ENCODE results near the gene POLG. TPM values are rescaled to one million over a fixed set of nuclear protein-coding genes. Genes with fewer than 3 reads are reported as not detected.

POLG gene
- total RNA-seq, 1 experiment from 2014 or later = 83.5 TPM

- POLR2A ChIA-PET (ENCODE audit: unreplicated experiment) = no interaction called here
- no peaks in the 10 kb centered on the region for H3K27me3 ChIP-seq (ENCODE audit: low read length)
- peaks cover 50% of the 10 kb centered on the region for H3K79me2 ChIP-seq (ENCODE audit: low read length)
- H2AFZ ChIP-seq (ENCODE audit: low read length) = no peak overlapping the region
- H3K36me3 ChIP-seq (ENCODE audit: low read depth, low read length) = peaks cover 74% of the 10 kb centered on the region
- no TSS peak for BruUV-seq (replicated peaks)
- H3K4me3 ChIP-seq (ENCODE audit: low read length) = no peak overlapping the region
- CTCF ChIA-PET = no interaction called here
- no peak overlapping the region for H3K9ac ChIP-seq (ENCODE audit: low read length)
- no peaks in the 10 kb centered on the region for H3K9me2 ChIP-seq (replicated peaks; ENCODE audit: low read length)
- peaks cover 48% of the 10 kb centered on the region for H4K20me1 ChIP-seq (ENCODE audit: low read length)
- H3K9me3 ChIP-seq (ENCODE audit: low read length) = no peaks in the 10 kb centered on the region
- DNase-seq = no peak
- H3F3A ChIP-seq (ENCODE audit: low read length, unreplicated experiment) = no peaks in the 10 kb centered on the region
- H3K27ac ChIP-seq (ENCODE audit: low read length) = no peak overlapping the region
- no peak overlapping the region for H3K4me2 ChIP-seq (ENCODE audit: low read length)
- ATAC-seq = no peak
- intact Hi-C loops (cut with micrococcal nuclease) = no loop called here
- TF ChIP-seq EZH2 (IDR thresholded peaks at IDR 0.05; ENCODE audit: low read length, unreplicated experiment) (no peak), CTCF (conservative IDR thresholded peaks at IDR 0.05; ENCODE audit: low read depth, low read length) (no peak), EZH2phosphoT487 (IDR thresholded peaks at IDR 0.05; ENCODE audit: borderline replicate concordance, low read length) (no peak)
- peaks cover 21% of the 10 kb centered on the region; the same call in 1 of the 2 replicates for H3K4me1 ChIP-seq (ENCODE audit: insufficient read depth, low read length)
These were observed 6.0 kb downstream of the POLG start for GRCh38 chr15:89328398-89329254.

GRCh38 chr15:89327113-89327512, 7.5 kb downstream of the POLG start:
- peaks cover 35% of the 10 kb centered on the region for H3K79me2 ChIP-seq (ENCODE audit: low read length)
- BruUV-seq (replicated peaks) = no TSS peak
- no peak overlapping the region for H3K9ac ChIP-seq (ENCODE audit: low read length)
- no peak overlapping the region for H3K4me2 ChIP-seq (ENCODE audit: low read length)
- no peaks in the 10 kb centered on the region for H3K9me3 ChIP-seq (ENCODE audit: low read length)
- H3K27ac ChIP-seq (ENCODE audit: low read length) = no peak overlapping the region
- peaks cover 36% of the 10 kb centered on the region for H4K20me1 ChIP-seq (ENCODE audit: low read length)
- no peaks in the 10 kb centered on the region for H3K9me2 ChIP-seq (replicated peaks; ENCODE audit: low read length)
- no peak overlapping the region for H3K4me3 ChIP-seq (ENCODE audit: low read length)
- intact Hi-C loops (cut with micrococcal nuclease) = no loop called here
- ChIA-PET POLR2A (ENCODE audit: unreplicated experiment) (no interaction called here), CTCF (no interaction called here)
- H3K27me3 ChIP-seq (ENCODE audit: low read length) = no peaks in the 10 kb centered on the region
- ATAC-seq = no peak
- peaks cover 8% of the 10 kb centered on the region; the same call in 1 of the 2 replicates for H3K4me1 ChIP-seq (ENCODE audit: insufficient read depth, low read length)
- TF ChIP-seq CTCF (conservative IDR thresholded peaks at IDR 0.05; ENCODE audit: low read depth, low read length) (no peak), EZH2phosphoT487 (IDR thresholded peaks at IDR 0.05; ENCODE audit: borderline replicate concordance, low read length) (no peak), EZH2 (IDR thresholded peaks at IDR 0.05; ENCODE audit: low read length, unreplicated experiment) (no peak)
- H3K36me3 ChIP-seq (ENCODE audit: low read depth, low read length) = peaks cover 81% of the 10 kb centered on the region
- no peak overlapping the region for H2AFZ ChIP-seq (ENCODE audit: low read length)
- DNase-seq = no peak
- no peaks in the 10 kb centered on the region for H3F3A ChIP-seq (ENCODE audit: low read length, unreplicated experiment)

- BruUV-seq (replicated peaks) = no TSS peak
- H3K9ac ChIP-seq (ENCODE audit: low read length) = no peak overlapping the region
- peaks cover under 1% of the 10 kb centered on the region; the same call in 1 of the 2 replicates for H3K4me1 ChIP-seq (ENCODE audit: insufficient read depth, low read length)
- intact Hi-C loops (cut with micrococcal nuclease) = no loop called here
- no peak overlapping the region for H3K4me2 ChIP-seq (ENCODE audit: low read length)
- H3K79me2 ChIP-seq (ENCODE audit: low read length) = peaks cover 27% of the 10 kb centered on the region
- H3K4me3 ChIP-seq (ENCODE audit: low read length) = no peak overlapping the region
- H3K9me3 ChIP-seq (ENCODE audit: low read length) = no peaks in the 10 kb centered on the region
- H2AFZ ChIP-seq (ENCODE audit: low read length) = no peak overlapping the region
- H3K27me3 ChIP-seq (ENCODE audit: low read length) = no peaks in the 10 kb centered on the region
- ChIA-PET CTCF (no interaction called here), POLR2A (ENCODE audit: unreplicated experiment) (no interaction called here)
- no peak for TF ChIP-seq EZH2 (IDR thresholded peaks at IDR 0.05; ENCODE audit: low read length, unreplicated experiment)
- no peak; the same call in 1 of the 2 replicates for TF ChIP-seq CTCF (conservative IDR thresholded peaks at IDR 0.05; ENCODE audit: low read depth, low read length)
- TF ChIP-seq EZH2phosphoT487 (IDR thresholded peaks at IDR 0.05; ENCODE audit: borderline replicate concordance, low read length) = no peak
- H4K20me1 ChIP-seq (ENCODE audit: low read length) = peaks cover 29% of the 10 kb centered on the region
- no peaks in the 10 kb centered on the region for H3K9me2 ChIP-seq (replicated peaks; ENCODE audit: low read length)
- H3F3A ChIP-seq (ENCODE audit: low read length, unreplicated experiment) = no peaks in the 10 kb centered on the region
- DNase-seq = no peak
- no peak for ATAC-seq
- peaks cover 81% of the 10 kb centered on the region for H3K36me3 ChIP-seq (ENCODE audit: low read depth, low read length)
- H3K27ac ChIP-seq (ENCODE audit: low read length) = no peak overlapping the region
These were observed 8.3 kb downstream of the POLG start for GRCh38 chr15:89326316-89326715.

Measured in PC-3 (cell line).